Central memory CD8-positive, alpha-beta T cell (primary cell): ENCODE data around the gene MPDZ.
"Not testable (repeated sequence)": the region's sequence is repeated elsewhere in the genome, so short reads cannot be mapped to it uniquely, and the experiment has no call there.

Experiments used
- ATAC-seq: fragments of 150-1000 bp; cut with Tn5 transposase; replicated peaks from 2 replicates; pipeline ENCODE4 v1.10.0; 2022; ENCODE audit warnings: mild to moderate bottlenecking, moderate FRiP score, moderate number of reproducible peaks; ENCODE audit not compliant: poor library complexity, severe bottlenecking; ENCODE audit errors: extremely low read depth
- DNase-seq, 2 donors: peaks; one replicate each; pipeline ENCODE4 v3.0.0; 2021; ENCODE audit warnings: low spot score in 2 of 2
- H3K27ac Mint-ChIP-seq: one replicate; pipeline ENCODE4 v1.8.0; 2022; ENCODE audit warnings: low read depth, mild to moderate bottlenecking, moderate library complexity, mixed read lengths
- H3K27me3 Mint-ChIP-seq: one replicate; pipeline ENCODE4 v1.8.0; 2022; ENCODE audit warnings: mixed read lengths
- H3K36me3 Mint-ChIP-seq: one replicate; pipeline ENCODE4 v1.8.0; 2022; ENCODE audit warnings: mild to moderate bottlenecking, moderate library complexity, mixed read lengths; ENCODE audit not compliant: insufficient read depth
- H3K4me1 Mint-ChIP-seq: one replicate; pipeline ENCODE4 v1.8.0; 2022; ENCODE audit warnings: mixed read lengths
- H3K4me3 Mint-ChIP-seq: one replicate; pipeline ENCODE4 v1.8.0; 2022; ENCODE audit warnings: mild to moderate bottlenecking, moderate library complexity, mixed read lengths
- H3K9me3 Mint-ChIP-seq: one replicate; pipeline ENCODE4 v1.8.0; 2022; ENCODE audit warnings: mixed read lengths

MPDZ gene

DNA sequence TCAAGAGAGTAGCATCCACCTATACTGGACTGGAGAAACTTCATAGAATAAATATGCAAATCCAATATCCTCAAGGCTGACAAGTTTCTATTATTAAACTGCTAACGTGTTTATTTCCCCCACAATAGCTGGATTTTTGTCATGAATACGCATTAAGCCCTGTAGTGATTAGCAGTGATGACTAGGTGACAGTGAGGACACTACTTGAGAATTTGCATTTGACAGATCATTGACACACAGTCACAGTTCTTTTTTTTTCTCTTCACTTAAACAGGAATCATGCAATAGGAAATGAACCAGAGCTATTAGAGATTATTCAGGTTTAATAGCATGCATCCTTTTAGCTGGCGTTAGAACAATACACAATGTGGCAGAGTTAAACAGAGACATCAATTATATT is 35.3 kb downstream of the MPDZ start:
- H3K27ac Mint-ChIP-seq = no peak overlapping the region
- no peak for DNase-seq
- H3K4me1 Mint-ChIP-seq = no peaks in the 10 kb centered on the region
- ATAC-seq = no peak
- no peaks in the 10 kb centered on the region for H3K27me3 Mint-ChIP-seq
- H3K4me3 Mint-ChIP-seq = no peak overlapping the region
- no peaks in the 10 kb centered on the region for H3K36me3 Mint-ChIP-seq
- H3K9me3 Mint-ChIP-seq = peaks cover 5% of the 10 kb centered on the region

DNA sequence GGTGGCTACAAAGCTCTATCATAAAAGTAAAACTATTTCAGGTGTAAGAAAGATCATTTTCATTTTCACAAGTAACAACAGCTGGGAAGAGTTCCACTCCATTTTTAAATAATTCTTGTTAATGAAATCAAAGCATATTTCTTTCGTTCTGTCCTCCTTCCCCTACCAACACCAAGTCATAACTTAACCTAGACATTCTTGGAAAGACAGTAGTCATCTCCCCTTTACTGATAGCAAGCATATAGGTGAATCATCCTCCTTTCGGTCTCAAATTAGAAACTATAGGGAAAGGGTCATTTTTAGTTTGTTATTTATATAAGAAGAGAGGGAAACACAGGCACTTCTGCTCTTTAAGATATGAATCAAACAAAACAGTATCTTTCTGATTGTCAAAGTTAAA is 38.2 kb downstream of the MPDZ start:
- H3K4me3 Mint-ChIP-seq = no peak overlapping the region
- no peak for ATAC-seq
- no peaks in the 10 kb centered on the region for H3K36me3 Mint-ChIP-seq
- H3K9me3 Mint-ChIP-seq = peaks cover 11% of the 10 kb centered on the region
- no peaks in the 10 kb centered on the region for H3K4me1 Mint-ChIP-seq
- no peak overlapping the region for H3K27ac Mint-ChIP-seq
- no peaks in the 10 kb centered on the region for H3K27me3 Mint-ChIP-seq
- no peak for DNase-seq

GRCh38 chr9:13239660-13240059 is 39.8 kb downstream of the MPDZ start:
- peaks cover 8% of the 10 kb centered on the region for H3K9me3 Mint-ChIP-seq
- H3K36me3 Mint-ChIP-seq = no peaks in the 10 kb centered on the region
- DNase-seq (no peak), ATAC-seq (no peak)
- no peak overlapping the region for H3K4me3 Mint-ChIP-seq
- no peaks in the 10 kb centered on the region for H3K4me1 Mint-ChIP-seq
- no peak overlapping the region for H3K27ac Mint-ChIP-seq
- H3K27me3 Mint-ChIP-seq = no peaks in the 10 kb centered on the region

- H3K36me3 Mint-ChIP-seq = no peaks in the 10 kb centered on the region
- H3K9me3 Mint-ChIP-seq = peaks cover 6% of the 10 kb centered on the region
- no peaks in the 10 kb centered on the region for H3K4me1 Mint-ChIP-seq
- H3K4me3 Mint-ChIP-seq = no peak overlapping the region
- ATAC-seq = no peak
- H3K27me3 Mint-ChIP-seq = no peaks in the 10 kb centered on the region
- no peak for DNase-seq
- H3K27ac Mint-ChIP-seq = no peak overlapping the region
Measured at GRCh38 chr9:13239208-13239607, 40.3 kb downstream of the MPDZ start.

DNA sequence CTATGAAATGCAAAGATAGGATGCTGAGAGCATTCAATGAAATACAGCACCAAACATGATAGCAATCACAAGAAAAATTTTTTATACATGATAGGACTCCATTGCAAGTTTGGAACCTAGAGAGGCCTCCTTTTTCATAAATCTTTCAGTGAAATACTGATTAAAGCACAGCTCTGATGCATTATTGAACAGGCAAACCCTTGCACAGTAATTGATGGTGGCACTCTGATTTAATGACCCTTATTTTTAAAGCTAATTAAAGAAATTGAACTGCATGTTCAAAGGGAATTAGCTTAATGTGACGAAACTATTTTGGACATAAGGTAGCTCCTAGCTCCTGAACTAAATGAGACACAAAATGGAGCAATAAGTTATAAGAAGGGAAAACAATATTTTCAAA is 44.6 kb downstream of the MPDZ start:
- DNase-seq = no peak
- no peaks in the 10 kb centered on the region for H3K27me3 Mint-ChIP-seq
- H3K27ac Mint-ChIP-seq = no peak overlapping the region
- H3K9me3 Mint-ChIP-seq = peaks cover 6% of the 10 kb centered on the region
- H3K4me1 Mint-ChIP-seq = no peaks in the 10 kb centered on the region
- H3K36me3 Mint-ChIP-seq = no peaks in the 10 kb centered on the region
- no peak overlapping the region for H3K4me3 Mint-ChIP-seq
- ATAC-seq = no peak

GRCh38 chr9:13228431-13228830 is 51.1 kb downstream of the MPDZ start:
- DNase-seq = no peak
- no peak overlapping the region for H3K4me3 Mint-ChIP-seq
- H3K9me3 Mint-ChIP-seq = peaks cover 10% of the 10 kb centered on the region
- no peak overlapping the region for H3K27ac Mint-ChIP-seq
- H3K36me3 Mint-ChIP-seq = no peaks in the 10 kb centered on the region
- H3K27me3 Mint-ChIP-seq = no peaks in the 10 kb centered on the region
- H3K4me1 Mint-ChIP-seq = no peaks in the 10 kb centered on the region
- ATAC-seq = no peak

DNA sequence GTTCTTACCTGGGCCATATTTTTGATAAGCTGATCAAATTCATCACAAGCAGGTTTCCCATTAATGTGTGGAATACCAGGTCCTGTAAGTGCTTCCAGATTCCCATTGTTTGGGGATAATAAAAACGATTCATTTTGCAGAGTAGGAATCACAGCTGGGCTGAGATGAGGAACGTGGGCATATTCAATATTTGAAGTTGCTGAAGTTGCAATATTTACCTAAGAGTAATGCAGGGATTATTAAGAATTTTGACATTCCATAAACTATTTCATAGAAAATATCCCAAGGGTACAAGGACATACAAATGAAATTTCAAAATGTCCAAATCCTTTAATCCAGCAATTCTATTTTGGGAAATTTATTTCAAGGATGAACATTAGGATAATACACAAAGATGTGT is 55.1 kb downstream of the MPDZ start:
- Mint-ChIP-seq H3K9me3 (peaks cover 10% of the 10 kb centered on the region), H3K4me1 (no peaks in the 10 kb centered on the region), H3K27me3 (no peaks in the 10 kb centered on the region), H3K36me3 (no peaks in the 10 kb centered on the region), H3K4me3 (no peak overlapping the region), H3K27ac (no peak overlapping the region)
- ATAC-seq = no peak
- no peak for DNase-seq

GRCh38 chr9:13222733-13223132 is 56.8 kb downstream of the MPDZ start:
- not testable (repeated sequence) for H3K27ac Mint-ChIP-seq, DNase-seq, H3K4me3 Mint-ChIP-seq, ATAC-seq, H3K27me3 Mint-ChIP-seq, H3K36me3 Mint-ChIP-seq, H3K4me1 Mint-ChIP-seq
- H3K9me3 Mint-ChIP-seq = peaks cover 13% of the 10 kb centered on the region

DNA sequence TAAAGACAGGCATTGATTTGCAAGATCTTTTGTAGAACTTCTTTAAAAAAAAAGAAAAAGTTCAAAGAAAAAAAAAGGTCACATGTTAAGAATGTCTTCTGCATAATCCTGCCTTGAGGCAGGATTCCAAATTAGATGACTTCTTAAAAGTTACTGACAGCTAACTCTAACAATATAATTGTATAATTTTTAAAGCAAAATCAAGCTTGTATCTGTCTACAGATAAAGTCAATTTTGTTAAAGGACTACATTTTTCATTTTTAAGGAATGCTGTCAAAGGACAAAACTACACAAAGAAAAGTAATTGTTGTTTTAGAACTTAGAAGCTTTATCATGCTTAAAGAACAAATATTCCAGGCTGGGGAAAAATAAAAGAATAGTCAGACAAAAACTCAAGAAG is 57.8 kb downstream of the MPDZ start:
- H3K27ac Mint-ChIP-seq = no peak overlapping the region
- H3K4me3 Mint-ChIP-seq = no peak overlapping the region
- H3K36me3 Mint-ChIP-seq = no peaks in the 10 kb centered on the region
- peaks cover 10% of the 10 kb centered on the region for H3K9me3 Mint-ChIP-seq
- DNase-seq (no peak), ATAC-seq (no peak)
- H3K4me1 Mint-ChIP-seq = no peaks in the 10 kb centered on the region
- H3K27me3 Mint-ChIP-seq = no peaks in the 10 kb centered on the region

DNA sequence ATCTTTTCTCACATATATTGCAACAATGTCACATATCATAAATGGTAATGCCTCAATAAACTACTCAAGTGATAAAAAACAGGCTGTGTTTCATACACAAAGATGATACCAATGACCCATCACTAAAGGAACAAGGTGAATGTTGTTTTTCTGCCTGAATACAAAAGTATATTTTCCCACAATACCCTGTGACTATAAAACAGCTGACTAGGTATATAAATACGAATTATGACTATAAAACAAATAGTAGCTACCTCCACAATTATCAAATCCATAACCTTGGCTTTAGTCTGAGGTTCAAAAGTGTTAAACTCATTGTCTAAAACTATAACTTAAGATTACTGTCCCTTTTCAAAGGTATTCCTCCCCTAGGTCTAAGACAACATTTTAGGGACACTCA is 58.7 kb downstream of the MPDZ start:
- ATAC-seq (no peak), DNase-seq (no peak)
- H3K27ac Mint-ChIP-seq = no peak overlapping the region
- no peaks in the 10 kb centered on the region for H3K36me3 Mint-ChIP-seq
- H3K9me3 Mint-ChIP-seq = peaks cover 5% of the 10 kb centered on the region
- H3K27me3 Mint-ChIP-seq = no peaks in the 10 kb centered on the region
- H3K4me1 Mint-ChIP-seq = no peaks in the 10 kb centered on the region
- H3K4me3 Mint-ChIP-seq = no peak overlapping the region

DNA sequence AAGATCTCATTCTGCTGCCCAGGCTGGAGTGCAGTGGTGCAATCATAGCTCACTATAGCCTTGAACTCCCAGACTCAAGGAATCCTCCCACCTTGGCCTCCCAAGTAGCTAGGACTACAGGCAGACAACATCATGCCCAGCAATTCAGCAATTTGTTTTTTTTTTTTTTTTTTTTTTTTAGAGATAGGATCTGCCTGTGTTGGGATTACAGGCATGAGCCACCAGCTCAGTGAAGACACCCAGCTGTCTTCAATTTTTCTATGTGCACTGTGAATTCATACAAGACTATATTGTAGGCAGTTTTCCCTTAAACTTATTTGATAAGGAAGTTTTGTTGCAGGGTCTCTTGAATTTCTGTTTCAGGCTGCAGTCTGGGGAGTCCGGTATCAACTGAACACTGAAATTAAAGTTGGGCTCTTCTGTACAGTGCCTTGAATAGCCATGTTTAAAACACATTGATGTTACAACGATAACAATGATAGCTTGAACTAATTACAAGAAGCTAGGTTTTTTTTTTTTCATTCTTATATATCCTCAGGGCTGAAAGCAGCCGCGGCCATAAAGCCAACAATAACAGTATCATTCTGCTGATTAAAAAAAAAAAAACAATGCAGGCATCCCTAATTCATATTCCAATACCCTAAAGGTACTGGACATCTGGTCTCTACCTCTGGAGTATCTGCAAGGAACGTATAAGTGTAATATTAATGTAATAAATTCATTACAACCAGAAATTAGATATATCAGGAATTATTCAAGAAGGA is 63.5 kb downstream of the MPDZ start:
- H3K9me3 Mint-ChIP-seq = peaks cover 21% of the 10 kb centered on the region
- no peaks in the 10 kb centered on the region for H3K4me1 Mint-ChIP-seq
- no peak for DNase-seq
- H3K36me3 Mint-ChIP-seq = peaks cover 2% of the 10 kb centered on the region
- no peaks in the 10 kb centered on the region for H3K27me3 Mint-ChIP-seq
- H3K27ac Mint-ChIP-seq = no peak overlapping the region
- no peak for ATAC-seq
- no peak overlapping the region for H3K4me3 Mint-ChIP-seq

DNA sequence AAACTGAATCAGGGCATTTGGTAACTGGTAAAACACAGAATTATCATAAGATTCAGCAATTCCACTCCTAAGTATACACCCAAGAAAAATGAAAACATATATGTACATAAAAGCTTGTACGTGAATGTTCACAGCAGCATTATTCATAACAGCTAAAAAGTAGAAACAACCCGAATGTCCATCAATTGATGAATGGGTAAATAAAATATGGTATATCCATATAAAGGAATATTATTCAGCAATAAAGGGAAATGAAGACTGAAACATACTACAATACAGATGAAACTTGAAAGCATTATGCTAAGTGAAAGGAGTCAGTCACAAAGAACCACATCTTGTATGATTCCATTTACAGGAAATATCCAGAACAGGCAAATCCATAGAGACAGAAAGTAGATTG is 65.5 kb downstream of the MPDZ start:
- Mint-ChIP-seq H3K36me3 (peaks cover 2% of the 10 kb centered on the region), H3K9me3 (peaks cover 31% of the 10 kb centered on the region), H3K27me3 (no peaks in the 10 kb centered on the region), H3K4me1 (no peaks in the 10 kb centered on the region), H3K4me3 (no peak overlapping the region), H3K27ac (no peak overlapping the region)
- DNase-seq (no peak), ATAC-seq (no peak)

GRCh38 chr9:13213337-13213736 is 66.2 kb downstream of the MPDZ start:
- Mint-ChIP-seq H3K4me1 (no peaks in the 10 kb centered on the region), H3K4me3 (no peak overlapping the region), H3K27me3 (no peaks in the 10 kb centered on the region), H3K9me3 (peaks cover 34% of the 10 kb centered on the region), H3K27ac (no peak overlapping the region), H3K36me3 (peaks cover 2% of the 10 kb centered on the region)
- no peak for ATAC-seq
- DNase-seq = no peak
